ENCODE data around the gene STX4. TPM values are rescaled to one million over a fixed set of nuclear protein-coding genes. Genes with fewer than 3 reads are reported as not detected.

STX4 gene
- total and polyA plus RNA-seq, 9 of the 15 experiments (the other 6 are each of a cell fraction or from before 2014, with no cell fraction given), result 3.2 to 48.0 (median 21.5) TPM

- TF ChIP-seq HES1 (IDR thresholded peaks at IDR 0.05; ENCODE audit: low read depth) (peak; percentile 85), POU5F1 (IDR thresholded peaks at IDR 0.05; ENCODE audit: borderline replicate concordance, low read depth, low read length, partially characterized antibody) (no peak), ZNF655 (CRISPR knock-in tag; IDR thresholded peaks at IDR 0.05) (no peak), MYBL2 (IDR thresholded peaks at IDR 0.05; ENCODE audit: low read depth) (no peak; the same call in 1 of the 2 replicates), MYBL2 (CRISPR knock-in tag; IDR thresholded peaks at IDR 0.05; ENCODE audit: borderline replicate concordance) (no peak), NONO (IDR thresholded peaks at IDR 0.05; ENCODE audit: low read depth in 2 of 2, low read length in 1 of 2) (no peak), THAP12 (CRISPR knock-in tag; IDR thresholded peaks at IDR 0.05) (peak; percentile 16; the same call in 1 of the 2 replicates), ZFP91 (CRISPR knock-in tag; IDR thresholded peaks at IDR 0.05) (no peak; the same call in 1 of the 2 replicates), KAT7 (CRISPR knock-in tag; IDR thresholded peaks at IDR 0.05; ENCODE audit: borderline replicate concordance) (no peak), MAX (CRISPR knock-in tag; IDR thresholded peaks at IDR 0.05) (peak; percentile 99), ATF1 (CRISPR knock-in tag; IDR thresholded peaks at IDR 0.05) (peak; percentile 68), ATF1 (tag; IDR thresholded peaks at IDR 0.05) (peak; percentile 99), MLLT1 (IDR thresholded peaks at IDR 0.05) (peak in 1 of 2 experiments; percentile 65; a peak in 2 of 4 replicates), CBX8 (IDR thresholded peaks at IDR 0.05; ENCODE audit: borderline replicate concordance, extremely low read depth, low read depth, low read length, poor library complexity, severe bottlenecking) (no peak), SMARCE1 (IDR thresholded peaks at IDR 0.05) (peak; percentile 59), DDX20 (tag; IDR thresholded peaks at IDR 0.05; ENCODE audit: low read depth) (no peak), POLR3G (IDR thresholded peaks at IDR 0.05; ENCODE audit: extremely low read depth, insufficient read length, insufficient replicate concordance) (no peak), TBP (optimal IDR thresholded peaks at IDR 0.05; ENCODE audit: low read depth, low read length) (peak; percentile 51)
These were observed at the start of gene STX4 (continued) for GRCh38 chr16:31032736-31033708.

Measured in K562 (cell line).